Stimulated activated CD8-positive, alpha-beta memory T cell treated with anti-CD3 and anti-CD28 coated beads, Interleukin-12 subunit alpha, Interleukin-12 subunit beta, amount 100 ng/mL, for 1 hour (primary cell): ENCODE measurements around the gene SLAIN1.
"Not testable (repeated sequence)": the region's sequence is repeated elsewhere in the genome, so short reads cannot be mapped to it uniquely, and the experiment has no call there.

Experiments
- DNase-seq: peaks from one replicate; pipeline ENCODE4 v3.0.0-alpha.2; 2020; ENCODE audit warnings: low read depth

SLAIN1 gene

GRCh38 chr13:77697217-77698103 lies at the start of gene SLAIN1:
Gene SLAIN1 (plus strand): TSS chr13:77697687. CDS start chr13:77697914, 227 bp downstream.
- peak; percentile 71 for DNase-seq

- no peak for DNase-seq
These were observed 47.1 kb upstream of the SLAIN1 start for GRCh38 chr13:77650409-77650808.

GRCh38 chr13:77653301-77653700 lies 44.2 kb upstream of the SLAIN1 start:
- no peak for DNase-seq

GRCh38 chr13:77660016-77660415 lies 37.5 kb upstream of the SLAIN1 start:
- not testable (repeated sequence) for DNase-seq

- DNase-seq, result no peak
These were observed 36.6 kb upstream of the SLAIN1 start for GRCh38 chr13:77660841-77661250.

- not testable (repeated sequence) for DNase-seq
These were observed 35.2 kb upstream of the SLAIN1 start for GRCh38 chr13:77662301-77662700.

GRCh38 chr13:77662831-77663230 lies 34.7 kb upstream of the SLAIN1 start:
- DNase-seq, result not testable (repeated sequence)

GRCh38 chr13:77674852-77675251 lies 22.6 kb upstream of the SLAIN1 start:
- no peak for DNase-seq

GRCh38 chr13:77678691-77679235 lies 18.7 kb upstream of the SLAIN1 start:
- no peak for DNase-seq

- DNase-seq, result no peak
These were observed 9.7 kb upstream of the SLAIN1 start for GRCh38 chr13:77687799-77688198.

GRCh38 chr13:77691871-77692270 lies 5.6 kb upstream of the SLAIN1 start:
- DNase-seq, result no peak

- no peak for DNase-seq
These were observed 4.6 kb upstream of the SLAIN1 start for GRCh38 chr13:77692746-77693448.

- DNase-seq, result no peak
These were observed 4.0 kb upstream of the SLAIN1 start for GRCh38 chr13:77693449-77693940.

- DNase-seq, result no peak
These were observed 1.2 kb upstream of the SLAIN1 start for GRCh38 chr13:77696006-77696878.

- no peak for DNase-seq
These were observed 639 bp upstream of the SLAIN1 start for GRCh38 chr13:77696879-77697216.

- no peak for DNase-seq
These were observed 943 bp downstream of the SLAIN1 start for GRCh38 chr13:77698201-77699058.

- DNase-seq, result no peak
These were observed 1.7 kb downstream of the SLAIN1 start for GRCh38 chr13:77699059-77699680.

GRCh38 chr13:77701305-77701704 lies 3.8 kb downstream of the SLAIN1 start:
- no peak for DNase-seq

GRCh38 chr13:77702366-77702765 lies 4.9 kb downstream of the SLAIN1 start:
- no peak for DNase-seq

- DNase-seq, result no peak
These were observed 5.9 kb downstream of the SLAIN1 start for GRCh38 chr13:77703408-77703807.
